GM13977 (cell line): Measurements from ENCODE around the gene ATF7.
A peak's percentile ranks its signal among the peaks of the same experiment; 100 is the strongest.

Experiments
- DNase-seq: peaks from one replicate; pipeline ENCODE4 v3.0.0; 2012; ENCODE audit warnings: low spot score
- in situ Hi-C: fragments of 300-500 bp; cut with MboI; formaldehyde crosslinking; loops from one replicate; pipeline ENCODE4 v1.12.0; 2022; ENCODE audit warnings: low sequenced_read_pairs, low pct_unique_long_range_greater_than_20kb, mixed read lengths, inconsistent platforms; ENCODE audit not compliant: unreplicated experiment
- TF ChIP-seq, protein P1 (sequence below): IDR thresholded peaks from 2 replicates; pipeline ENCODE4 v1.5.1; 2012; ENCODE audit warnings: mild to moderate bottlenecking, control low read depth; ENCODE audit not compliant: insufficient read depth; ENCODE audit errors: extremely low read depth, missing control alignments

The ATF7 gene

DNA sequence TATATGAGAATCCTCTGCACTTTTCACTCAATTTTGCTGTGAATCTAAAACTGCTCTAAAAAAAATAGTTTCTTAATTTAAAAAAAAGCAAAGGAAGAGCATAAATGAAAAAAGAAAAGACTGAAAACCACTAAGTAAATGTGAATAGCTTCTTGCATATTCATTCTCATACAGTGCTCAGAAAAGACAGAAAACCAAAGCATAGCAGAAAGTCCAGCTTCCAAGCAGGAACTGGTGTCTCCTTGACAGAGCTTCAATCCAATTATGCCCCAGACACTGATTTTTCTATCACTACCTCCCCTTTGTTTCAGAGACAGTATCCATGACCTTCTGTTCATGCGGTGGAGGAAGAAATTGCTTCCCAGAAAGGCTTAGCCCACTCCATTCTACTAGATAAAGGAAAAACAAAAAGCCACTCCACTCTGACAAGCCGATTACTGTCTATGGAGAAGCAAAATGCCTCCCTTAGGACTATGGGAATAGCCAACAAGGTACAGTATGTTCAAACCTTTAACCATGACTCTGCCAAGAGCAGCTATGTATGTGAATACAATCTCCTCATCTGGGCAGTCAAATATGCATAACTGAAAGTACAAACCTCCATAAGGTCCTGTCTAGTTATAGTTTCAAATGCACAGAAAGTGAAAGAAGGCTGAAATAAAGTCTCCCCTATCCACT lies 40.6 kb downstream of the ATF7 start:
- peak; percentile 40 for DNase-seq
- in situ Hi-C loops, result no loop called here
- TF ChIP-seq, protein P1, sequence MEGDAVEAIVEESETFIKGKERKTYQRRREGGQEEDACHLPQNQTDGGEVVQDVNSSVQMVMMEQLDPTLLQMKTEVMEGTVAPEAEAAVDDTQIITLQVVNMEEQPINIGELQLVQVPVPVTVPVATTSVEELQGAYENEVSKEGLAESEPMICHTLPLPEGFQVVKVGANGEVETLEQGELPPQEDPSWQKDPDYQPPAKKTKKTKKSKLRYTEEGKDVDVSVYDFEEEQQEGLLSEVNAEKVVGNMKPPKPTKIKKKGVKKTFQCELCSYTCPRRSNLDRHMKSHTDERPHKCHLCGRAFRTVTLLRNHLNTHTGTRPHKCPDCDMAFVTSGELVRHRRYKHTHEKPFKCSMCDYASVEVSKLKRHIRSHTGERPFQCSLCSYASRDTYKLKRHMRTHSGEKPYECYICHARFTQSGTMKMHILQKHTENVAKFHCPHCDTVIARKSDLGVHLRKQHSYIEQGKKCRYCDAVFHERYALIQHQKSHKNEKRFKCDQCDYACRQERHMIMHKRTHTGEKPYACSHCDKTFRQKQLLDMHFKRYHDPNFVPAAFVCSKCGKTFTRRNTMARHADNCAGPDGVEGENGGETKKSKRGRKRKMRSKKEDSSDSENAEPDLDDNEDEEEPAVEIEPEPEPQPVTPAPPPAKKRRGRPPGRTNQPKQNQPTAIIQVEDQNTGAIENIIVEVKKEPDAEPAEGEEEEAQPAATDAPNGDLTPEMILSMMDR, result no peak

DNA sequence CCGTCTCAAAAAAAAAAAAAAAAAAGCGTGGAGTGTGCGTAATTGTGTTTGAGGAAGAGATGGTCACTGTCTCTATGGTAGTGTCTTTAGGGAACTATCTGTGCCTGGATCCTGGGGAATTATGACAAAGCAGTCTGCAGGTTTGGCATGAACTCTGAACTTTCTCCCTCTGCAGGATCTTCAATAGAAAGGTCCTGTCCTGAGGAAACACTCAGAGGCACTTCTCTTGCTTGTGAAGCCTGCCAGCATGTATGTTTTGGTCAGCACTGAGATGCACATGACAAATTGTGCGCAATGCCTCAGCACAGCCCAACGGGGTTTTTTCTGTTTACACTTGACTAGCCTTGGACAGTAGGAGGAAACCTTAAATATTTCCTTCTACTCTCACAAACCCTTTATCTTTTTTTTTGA lies 46.6 kb downstream of the ATF7 start:
- peak; percentile 54 for DNase-seq
- TF ChIP-seq, protein P1, result no peak
- in situ Hi-C loops, result no loop called here

DNA sequence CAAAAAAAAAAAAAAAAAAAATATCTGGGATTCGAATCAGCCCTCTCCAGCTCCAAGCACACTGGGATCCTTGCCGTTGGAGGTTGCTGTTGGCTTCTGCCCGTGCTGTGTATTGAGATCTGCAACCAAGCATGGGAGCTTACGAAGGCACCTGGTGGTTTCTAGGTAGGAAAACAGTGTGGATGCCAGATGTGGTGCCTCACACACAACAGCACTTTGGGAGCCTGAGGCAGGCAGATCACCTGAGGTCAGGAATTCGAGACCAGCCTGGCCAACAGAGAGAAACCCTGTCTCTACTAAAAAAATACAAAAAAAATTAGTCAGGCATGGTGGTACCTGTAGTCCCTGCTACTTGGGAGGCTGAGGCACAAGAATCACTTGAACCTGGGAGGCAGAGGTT lies 47.4 kb downstream of the ATF7 start:
- DNase-seq, result no peak
- in situ Hi-C loops, result no loop called here
- TF ChIP-seq, protein P1, result no peak

DNA sequence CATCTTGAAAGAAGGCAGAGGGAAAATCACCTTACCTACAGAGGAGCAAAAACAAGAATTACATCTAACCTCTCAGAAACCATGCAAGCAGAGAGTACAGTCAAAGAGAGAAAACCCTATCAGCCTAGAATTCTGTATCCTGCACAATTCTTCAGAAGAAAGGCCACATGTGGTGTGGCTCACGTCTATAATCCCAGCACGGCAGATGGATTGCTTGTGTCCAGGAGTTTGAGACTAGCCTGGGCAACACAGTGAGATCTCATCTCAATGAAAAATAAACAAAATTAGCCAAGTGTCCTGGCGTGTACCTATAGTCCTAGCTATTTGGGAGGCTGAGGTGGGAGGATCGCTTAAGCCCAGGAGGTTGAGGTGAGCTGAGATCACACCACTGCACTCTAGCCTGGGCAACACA lies 48.2 kb downstream of the ATF7 start:
- DNase-seq, result peak; percentile 55
- TF ChIP-seq, protein P1, result no peak
- in situ Hi-C loops, result no loop called here

DNA sequence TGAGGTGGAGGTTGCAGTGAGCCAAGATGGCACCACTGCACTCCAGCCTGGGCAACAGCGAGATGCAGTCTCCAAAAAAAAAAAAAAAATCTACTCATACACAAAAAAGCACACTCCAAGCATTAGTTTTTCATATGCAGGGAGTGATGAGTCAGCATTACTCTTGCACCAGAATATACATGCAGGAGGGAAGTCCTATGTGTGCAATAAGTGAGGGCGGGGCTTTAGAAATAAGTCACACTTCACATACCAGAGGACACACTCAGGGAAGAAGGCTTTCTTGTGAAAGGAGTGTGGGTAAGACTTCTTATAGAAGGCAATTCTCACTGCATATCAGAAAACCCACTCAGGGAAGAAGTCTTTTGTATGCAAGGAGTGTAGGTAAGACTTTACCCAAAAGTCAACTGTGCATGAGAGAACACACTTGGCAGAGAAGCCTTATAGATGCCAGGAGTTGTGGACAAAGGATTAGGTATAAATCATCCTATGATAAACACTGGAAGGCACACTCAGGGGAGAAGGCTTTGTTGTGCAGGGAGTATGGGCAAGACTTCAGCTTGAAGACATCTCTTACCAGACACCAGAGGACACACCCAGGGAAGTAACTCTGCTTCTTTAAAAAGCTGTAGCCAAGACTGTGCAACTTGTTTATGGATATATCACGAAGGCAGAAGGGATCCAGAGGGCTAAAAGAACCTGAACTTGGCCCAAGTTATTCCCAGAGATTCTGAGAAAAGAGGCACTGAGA lies 50.5 kb downstream of the ATF7 start:
- DNase-seq, result no peak
- TF ChIP-seq, protein P1, result no peak
- in situ Hi-C loops, result no loop called here

DNA sequence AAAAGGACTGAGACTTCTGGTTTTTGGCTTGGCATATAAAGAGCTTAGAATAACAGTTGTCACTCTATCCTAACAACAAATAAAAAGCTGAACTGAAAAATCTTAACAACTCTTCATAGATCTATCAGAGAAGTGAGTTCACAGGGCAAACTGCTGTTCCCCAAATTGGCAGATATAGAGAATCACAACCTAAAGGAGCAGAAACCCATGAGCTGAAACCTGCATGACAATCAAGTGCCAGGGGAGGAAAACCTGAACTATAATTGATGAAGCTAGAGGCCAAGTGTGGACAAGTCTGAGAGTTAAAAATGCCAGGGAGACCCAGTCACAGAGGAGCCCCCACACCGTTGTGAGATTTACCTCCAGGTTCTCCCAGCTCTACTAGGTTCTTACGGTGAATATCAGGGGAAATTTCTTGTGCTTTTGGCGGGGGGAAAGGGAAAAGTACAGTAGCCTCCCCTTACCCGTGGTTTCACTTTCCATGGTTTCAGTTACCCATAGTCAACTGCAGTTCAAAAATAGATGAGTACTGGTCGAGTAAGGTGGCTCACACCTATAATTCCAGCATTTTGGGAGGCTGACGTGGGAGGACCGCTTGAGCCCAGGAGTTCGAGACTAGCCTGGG lies 53.9 kb downstream of the ATF7 start:
- no peak for DNase-seq
- TF ChIP-seq, protein P1, result no peak
- in situ Hi-C loops, result no loop called here
